ENCODE measurements around the gene HOXB2. TPM values are rescaled to one million over a fixed set of nuclear protein-coding genes. Genes with fewer than 3 reads are reported as not detected.
A peak's percentile ranks its signal among the peaks of the same experiment; 100 is the strongest.

The HOXB2 gene
- total RNA-seq, result 10 to 100 TPM in 1 of 2 donors, 1 to 10 TPM in 1; 3.2 to 21.7 TPM

- ATAC-seq (no peak), DNase-seq (ENCODE audit: low spot score in 2 of 2) (no peak)
- Mint-ChIP-seq H3K27ac (peak within 1 kb of the TSS; percentile 56 to 100), H3K9me3 (no peaks in the 10 kb centered on the region), H3K36me3 (peaks cover 13 to 33% of the 10 kb centered on the region in 2 donors)
These were observed at the start of gene HOXB2 for GRCh38 chr17:48545022-48545375. HOXB2 (minus strand) TSS chr17:48545109; CDS start chr17:48544911, 198 bp downstream.

GRCh38 chr17:48593840-48594537 is 49.1 kb upstream of the HOXB2 start:
- Mint-ChIP-seq H3K9me3 (no peaks in the 10 kb centered on the region), H3K27ac (no peak overlapping the region), H3K36me3 (peaks cover 0 to 4% of the 10 kb centered on the region in 2 donors)
- ATAC-seq (peak; percentile 65 to 66), DNase-seq (ENCODE audit: low spot score in 2 of 2) (peak; percentile 72 to 95)

GRCh38 chr17:48593126-48593829 is 48.4 kb upstream of the HOXB2 start, which contains the start of gene HOXB5:
HOXB5 (minus strand) TSS chr17:48593779; CDS start chr17:48593682, 97 bp downstream.
- DNase-seq (ENCODE audit: low spot score in 2 of 2) (no peak), ATAC-seq (peak; percentile 32 to 42)
- Mint-ChIP-seq H3K9me3 (no peaks in the 10 kb centered on the region), H3K36me3 (peaks cover 0 to 4% of the 10 kb centered on the region in 2 donors), H3K27ac (no peak within 1 kb of the TSS)

- ATAC-seq (peak in 1 of 2 donors; percentile 35), DNase-seq (ENCODE audit: low spot score in 2 of 2) (no peak)
- Mint-ChIP-seq H3K36me3 (peaks cover 0 to 4% of the 10 kb centered on the region in 2 donors), H3K9me3 (no peaks in the 10 kb centered on the region), H3K27ac (no peak overlapping the region)
These were observed 47.7 kb upstream of the HOXB2 start for GRCh38 chr17:48592577-48592976.

- DNase-seq (ENCODE audit: low spot score in 2 of 2) (no peak), ATAC-seq (no peak)
- Mint-ChIP-seq H3K27ac (no peak overlapping the region), H3K9me3 (no peaks in the 10 kb centered on the region), H3K36me3 (peaks cover 0 to 4% of the 10 kb centered on the region in 2 donors)
These were observed 47.2 kb upstream of the HOXB2 start for GRCh38 chr17:48592057-48592514.

- Mint-ChIP-seq H3K9me3 (no peaks in the 10 kb centered on the region), H3K27ac (no peak overlapping the region), H3K36me3 (peaks cover 0 to 4% of the 10 kb centered on the region in 2 donors)
- DNase-seq (ENCODE audit: low spot score in 2 of 2) (no peak), ATAC-seq (no peak)
These were observed 46.5 kb upstream of the HOXB2 start for GRCh38 chr17:48591255-48592056.

GRCh38 chr17:48590607-48591161 is 45.8 kb upstream of the HOXB2 start:
- Mint-ChIP-seq H3K27ac (no peak overlapping the region), H3K9me3 (no peaks in the 10 kb centered on the region)

GRCh38 chr17:48589831-48590606 is 45.1 kb upstream of the HOXB2 start, which contains the start of gene HOXB3:
HOXB3 (minus strand) TSS chr17:48590241; CDS start chr17:48552474, 37,767 bp downstream.
- H3K36me3 Mint-ChIP-seq, result peaks cover 0 to 4% of the 10 kb centered on the region in 2 donors
- no peaks in the 10 kb centered on the region for H3K9me3 Mint-ChIP-seq
- ATAC-seq (no peak), DNase-seq (ENCODE audit: low spot score in 2 of 2) (no peak)
- H3K27ac Mint-ChIP-seq, result no peak within 1 kb of the TSS

More at GRCh38 chr17:48590607-48591161, 45.8 kb upstream of the HOXB2 start:
- DNase-seq (ENCODE audit: low spot score in 2 of 2), result no peak
- peaks cover 4% of the 10 kb centered on the region in 2 donors for H3K36me3 Mint-ChIP-seq
- no peak for ATAC-seq

GRCh38 chr17:48589060-48589830 is 44.3 kb upstream of the HOXB2 start:
- peaks cover 0 to 4% of the 10 kb centered on the region in 2 donors for H3K36me3 Mint-ChIP-seq
- ATAC-seq (no peak), DNase-seq (ENCODE audit: low spot score in 2 of 2) (no peak)
- H3K27ac Mint-ChIP-seq, result no peak overlapping the region
- no peaks in the 10 kb centered on the region for H3K9me3 Mint-ChIP-seq

GRCh38 chr17:48588528-48588927 is 43.6 kb upstream of the HOXB2 start:
- H3K27ac Mint-ChIP-seq, result no peak overlapping the region
- DNase-seq (ENCODE audit: low spot score in 2 of 2) (no peak), ATAC-seq (no peak)
- H3K9me3 Mint-ChIP-seq, result no peaks in the 10 kb centered on the region
- H3K36me3 Mint-ChIP-seq, result peaks cover 0 to 4% of the 10 kb centered on the region in 2 donors

GRCh38 chr17:48588074-48588415 is 43.1 kb upstream of the HOXB2 start:
- ATAC-seq (no peak), DNase-seq (ENCODE audit: low spot score in 2 of 2) (no peak)
- Mint-ChIP-seq H3K9me3 (no peaks in the 10 kb centered on the region), H3K36me3 (peaks cover 0 to 4% of the 10 kb centered on the region in 2 donors), H3K27ac (no peak overlapping the region)

GRCh38 chr17:48587276-48588073 is 42.6 kb upstream of the HOXB2 start:
- DNase-seq (ENCODE audit: low spot score in 2 of 2), result no peak
- ATAC-seq, result no peak
- Mint-ChIP-seq H3K36me3 (peaks cover 0 to 4% of the 10 kb centered on the region in 2 donors), H3K27ac (no peak overlapping the region), H3K9me3 (no peaks in the 10 kb centered on the region)

GRCh38 chr17:48586355-48587258 is 41.7 kb upstream of the HOXB2 start:
- peaks cover 0 to 4% of the 10 kb centered on the region in 2 donors for H3K36me3 Mint-ChIP-seq
- no peak for DNase-seq (ENCODE audit: low spot score in 2 of 2)
- H3K27ac Mint-ChIP-seq, result no peak overlapping the region
- no peaks in the 10 kb centered on the region for H3K9me3 Mint-ChIP-seq
- ATAC-seq, result no peak
